Measurements from ENCODE around the gene GUCY2D.
"Not testable (repeated sequence)": the region's sequence is repeated elsewhere in the genome, so short reads cannot be mapped to it uniquely, and the experiment has no call there.

Gene GUCY2D

DNA sequence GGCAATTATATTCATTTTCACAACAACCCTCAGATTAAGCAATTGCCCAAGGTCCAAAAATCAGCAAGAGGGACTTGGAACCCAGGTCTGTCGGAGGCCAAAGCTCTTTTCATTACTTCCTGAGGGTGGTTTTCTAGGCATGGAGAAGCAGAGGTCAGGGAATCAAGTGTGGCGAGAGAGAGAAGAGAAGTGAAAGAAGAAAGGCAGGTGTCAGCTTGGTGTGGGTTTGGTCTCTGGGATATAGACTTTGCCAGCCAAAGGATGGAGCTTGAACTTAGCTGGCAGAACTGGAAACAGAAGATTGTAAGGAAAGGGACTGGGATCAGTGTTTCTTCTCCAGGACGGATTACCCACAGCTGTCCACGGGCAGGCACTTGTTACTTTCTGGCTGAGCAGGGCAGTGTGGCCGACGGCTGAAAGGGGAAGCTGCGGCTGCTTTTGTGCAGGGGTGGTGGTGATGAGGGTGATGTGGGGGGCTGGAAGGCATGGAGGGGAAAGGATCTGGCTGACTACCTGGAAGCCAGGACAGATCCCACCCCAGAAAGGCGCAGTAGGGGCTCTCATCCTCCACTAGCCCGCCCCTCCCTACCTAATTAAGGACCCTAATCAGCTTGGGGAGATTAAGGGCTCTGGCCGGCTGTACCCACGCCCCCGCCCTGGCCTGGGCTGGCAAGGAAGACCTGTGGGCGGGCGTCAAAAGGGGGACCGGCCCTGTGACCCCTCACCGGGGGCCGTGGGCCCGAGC is at the start of gene GUCY2D:
GUCY2D (plus strand) TSS at position 640 of the 745 bp plus-strand sequence. CDS start 433 bp downstream, outside the sequence.
- no peak within 1 kb of the TSS; the same call in 1 of the 2 replicates for H3K4me2 ChIP-seq (ENCODE audit: low read length)
- no peak within 1 kb of the TSS for H3K4me3 ChIP-seq (ENCODE audit: low read depth, low read length, poor library complexity, severe bottlenecking)
- no peak within 1 kb of the TSS for H2AFZ ChIP-seq (ENCODE audit: low read length)
- peaks cover 2% of the 10 kb centered on the region; the same call in 1 of the 2 replicates for H3K27me3 ChIP-seq (ENCODE audit: insufficient read depth, low read length)
- no peaks in the 10 kb centered on the region for H3F3A ChIP-seq (ENCODE audit: insufficient read depth, low read length)
- H4K20me1 ChIP-seq (ENCODE audit: insufficient read depth, low read length), result no peaks in the 10 kb centered on the region
- no peak for TF ChIP-seq EZH2 (IDR thresholded peaks at IDR 0.05; ENCODE audit: borderline replicate concordance, low read length)
- TF ChIP-seq, protein P1, sequence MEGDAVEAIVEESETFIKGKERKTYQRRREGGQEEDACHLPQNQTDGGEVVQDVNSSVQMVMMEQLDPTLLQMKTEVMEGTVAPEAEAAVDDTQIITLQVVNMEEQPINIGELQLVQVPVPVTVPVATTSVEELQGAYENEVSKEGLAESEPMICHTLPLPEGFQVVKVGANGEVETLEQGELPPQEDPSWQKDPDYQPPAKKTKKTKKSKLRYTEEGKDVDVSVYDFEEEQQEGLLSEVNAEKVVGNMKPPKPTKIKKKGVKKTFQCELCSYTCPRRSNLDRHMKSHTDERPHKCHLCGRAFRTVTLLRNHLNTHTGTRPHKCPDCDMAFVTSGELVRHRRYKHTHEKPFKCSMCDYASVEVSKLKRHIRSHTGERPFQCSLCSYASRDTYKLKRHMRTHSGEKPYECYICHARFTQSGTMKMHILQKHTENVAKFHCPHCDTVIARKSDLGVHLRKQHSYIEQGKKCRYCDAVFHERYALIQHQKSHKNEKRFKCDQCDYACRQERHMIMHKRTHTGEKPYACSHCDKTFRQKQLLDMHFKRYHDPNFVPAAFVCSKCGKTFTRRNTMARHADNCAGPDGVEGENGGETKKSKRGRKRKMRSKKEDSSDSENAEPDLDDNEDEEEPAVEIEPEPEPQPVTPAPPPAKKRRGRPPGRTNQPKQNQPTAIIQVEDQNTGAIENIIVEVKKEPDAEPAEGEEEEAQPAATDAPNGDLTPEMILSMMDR (IDR thresholded peaks at IDR 0.05; ENCODE audit: low read length), result no peak
- no peak within 1 kb of the TSS for H3K9ac ChIP-seq (ENCODE audit: low read length)
- no peaks in the 10 kb centered on the region for H3K79me2 ChIP-seq (ENCODE audit: insufficient read depth, low read length)
- no peaks in the 10 kb centered on the region for H3K36me3 ChIP-seq (ENCODE audit: insufficient read depth, low read length)
- no peak within 1 kb of the TSS for H3K27ac ChIP-seq (ENCODE audit: low read depth, low read length, poor library complexity, severe bottlenecking)
- H3K4me1 ChIP-seq (ENCODE audit: insufficient read depth, low read length, severe bottlenecking), result peaks cover 4% of the 10 kb centered on the region
- no peaks in the 10 kb centered on the region for H3K9me3 ChIP-seq (ENCODE audit: low read length)
- H3K9me2 ChIP-seq (ENCODE audit: low read depth, low read length), result no peaks in the 10 kb centered on the region

DNA sequence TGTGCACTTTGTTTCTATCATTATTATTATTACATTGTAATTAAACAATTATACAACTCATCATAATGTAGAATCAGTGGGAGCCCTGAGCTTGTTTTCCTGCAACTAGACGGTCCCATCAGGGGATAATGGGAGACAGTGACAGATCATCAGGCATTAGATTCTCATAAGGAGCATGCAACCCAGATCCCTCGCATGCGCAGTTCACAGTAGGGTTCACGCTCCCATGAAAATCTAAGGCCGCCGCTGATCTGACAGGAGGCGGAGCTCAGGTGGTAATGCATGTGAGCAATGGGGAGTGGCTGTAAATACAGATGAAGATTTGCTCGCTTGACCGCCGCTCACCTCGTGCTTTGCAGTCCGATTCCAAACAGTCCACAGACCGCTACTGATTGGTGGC is 49.1 kb upstream of the GUCY2D start:
- not testable (repeated sequence) for H3K9me3 ChIP-seq (ENCODE audit: low read length); H3F3A ChIP-seq (ENCODE audit: insufficient read depth, low read length); H3K9me2 ChIP-seq (ENCODE audit: low read depth, low read length); H3K4me2 ChIP-seq (ENCODE audit: low read length); H4K20me1 ChIP-seq (ENCODE audit: insufficient read depth, low read length); H3K27ac ChIP-seq (ENCODE audit: low read depth, low read length, poor library complexity, severe bottlenecking); H3K4me3 ChIP-seq (ENCODE audit: low read depth, low read length, poor library complexity, severe bottlenecking); H3K27me3 ChIP-seq (ENCODE audit: insufficient read depth, low read length); H2AFZ ChIP-seq (ENCODE audit: low read length); H3K79me2 ChIP-seq (ENCODE audit: insufficient read depth, low read length); H3K4me1 ChIP-seq (ENCODE audit: insufficient read depth, low read length, severe bottlenecking); H3K9ac ChIP-seq (ENCODE audit: low read length)
- peaks cover 24% of the 10 kb centered on the region for H3K36me3 ChIP-seq (ENCODE audit: insufficient read depth, low read length)

DNA sequence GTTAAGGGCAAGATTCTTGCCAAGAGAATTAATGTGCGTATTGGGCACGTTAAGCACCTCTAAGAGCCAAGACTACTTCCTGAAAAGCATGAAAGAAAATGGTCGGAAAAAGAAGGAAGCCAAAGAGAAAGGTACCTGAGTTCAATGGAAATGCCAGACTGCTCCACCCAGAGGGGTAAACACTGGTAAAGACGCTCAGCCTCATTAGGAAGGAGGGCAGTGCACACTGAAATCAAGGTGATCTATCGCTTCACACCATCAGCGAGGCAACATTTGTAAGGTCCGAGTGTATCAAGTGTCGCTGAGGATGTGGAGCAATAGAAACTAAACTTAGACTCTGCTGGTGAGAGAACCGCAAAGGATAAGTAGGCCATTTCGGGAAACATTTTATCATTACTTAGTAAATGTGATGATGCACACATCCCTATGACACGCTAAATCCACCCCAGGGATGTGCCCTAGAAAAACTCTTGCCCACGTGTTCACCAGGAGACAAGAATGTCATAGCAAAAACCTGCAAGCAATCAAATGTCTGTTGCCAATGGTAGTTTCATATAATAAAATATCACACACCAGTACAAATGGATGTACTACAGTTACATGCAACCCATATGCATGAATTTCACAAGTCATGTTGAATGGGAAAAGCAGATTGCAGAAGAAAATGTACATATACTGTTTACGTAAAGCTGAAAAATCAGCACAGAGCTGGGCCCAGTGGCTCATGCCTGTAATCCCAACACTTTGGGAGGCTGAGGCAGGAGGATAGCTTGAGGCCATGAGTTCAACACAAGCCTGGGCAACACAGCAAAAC is 46.8 kb upstream of the GUCY2D start:
- Histone ChIP-seq H3K4me1 (ENCODE audit: insufficient read depth, low read length, severe bottlenecking) (no peaks in the 10 kb centered on the region), H3K9me3 (ENCODE audit: low read length) (no peaks in the 10 kb centered on the region), H3F3A (ENCODE audit: insufficient read depth, low read length) (no peaks in the 10 kb centered on the region), H3K79me2 (ENCODE audit: insufficient read depth, low read length) (no peaks in the 10 kb centered on the region), H3K27me3 (ENCODE audit: insufficient read depth, low read length) (no peaks in the 10 kb centered on the region), H3K27ac (ENCODE audit: low read depth, low read length, poor library complexity, severe bottlenecking) (no peak overlapping the region), H4K20me1 (ENCODE audit: insufficient read depth, low read length) (no peaks in the 10 kb centered on the region), H3K4me3 (ENCODE audit: low read depth, low read length, poor library complexity, severe bottlenecking) (no peak overlapping the region), H3K4me2 (ENCODE audit: low read length) (no peak overlapping the region), H3K36me3 (ENCODE audit: insufficient read depth, low read length) (0 out of 2 replicates have a peak, but pooled peaks cover under 1% of the 10 kb centered on the region), H3K9ac (ENCODE audit: low read length) (no peak overlapping the region), H3K9me2 (ENCODE audit: low read depth, low read length) (no peaks in the 10 kb centered on the region), H2AFZ (ENCODE audit: low read length) (no peak overlapping the region)
- TF ChIP-seq, protein P1 (IDR thresholded peaks at IDR 0.05; ENCODE audit: low read length), result no peak
- no peak for TF ChIP-seq EZH2 (IDR thresholded peaks at IDR 0.05; ENCODE audit: borderline replicate concordance, low read length)
